ENCODE data around the gene PMF1.

GRCh38 chr1:156286061-156286460, 73.3 kb downstream of the PMF1 start:
- TF ChIP-seq CTCF (conservative IDR thresholded peaks at IDR 0.05; ENCODE audit: low read depth in 2 of 2) (no peak), REST (IDR thresholded peaks at IDR 0.05; ENCODE audit: unreplicated experiment) (no peak), EZH2phosphoT487 (IDR thresholded peaks at IDR 0.05; ENCODE audit: unreplicated experiment) (no peak), ZNF331 (CRISPR knock-in tag; IDR thresholded peaks at IDR 0.05; ENCODE audit: low read depth) (no peak), JUNB (IDR thresholded peaks at IDR 0.05; ENCODE audit: unreplicated experiment) (no peak)
